GM12801 (cell line): ENCODE measurements around the gene TMPRSS4.

Experiments
- TF ChIP-seq, protein P1 (sequence below): IDR thresholded peaks from one replicate; pipeline ENCODE4 v1.5.1; 2011; ENCODE audit warnings: control low read depth; ENCODE audit not compliant: insufficient read length; ENCODE audit errors: extremely low read depth

The TMPRSS4 gene

DNA sequence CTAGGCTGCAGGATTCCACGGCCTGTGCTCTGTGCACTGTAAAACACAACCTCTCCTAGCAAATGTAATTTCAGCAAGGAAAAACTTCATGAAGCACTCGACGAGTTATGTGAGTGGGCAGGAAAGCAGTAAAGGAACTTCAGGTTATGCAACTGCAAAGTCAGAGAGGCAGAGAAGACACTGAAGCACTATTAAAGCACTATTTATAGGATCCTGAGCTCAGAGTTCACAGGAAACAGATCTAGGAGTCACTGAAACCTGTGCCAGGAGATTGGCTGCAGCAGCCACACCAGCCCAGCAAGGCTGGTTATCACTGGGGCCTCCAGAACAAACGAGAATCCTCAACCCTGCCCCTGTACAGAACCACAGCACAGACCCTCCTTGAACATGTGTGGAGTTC lies 7.4 kb downstream of the TMPRSS4 start:
- TF ChIP-seq, protein P1, sequence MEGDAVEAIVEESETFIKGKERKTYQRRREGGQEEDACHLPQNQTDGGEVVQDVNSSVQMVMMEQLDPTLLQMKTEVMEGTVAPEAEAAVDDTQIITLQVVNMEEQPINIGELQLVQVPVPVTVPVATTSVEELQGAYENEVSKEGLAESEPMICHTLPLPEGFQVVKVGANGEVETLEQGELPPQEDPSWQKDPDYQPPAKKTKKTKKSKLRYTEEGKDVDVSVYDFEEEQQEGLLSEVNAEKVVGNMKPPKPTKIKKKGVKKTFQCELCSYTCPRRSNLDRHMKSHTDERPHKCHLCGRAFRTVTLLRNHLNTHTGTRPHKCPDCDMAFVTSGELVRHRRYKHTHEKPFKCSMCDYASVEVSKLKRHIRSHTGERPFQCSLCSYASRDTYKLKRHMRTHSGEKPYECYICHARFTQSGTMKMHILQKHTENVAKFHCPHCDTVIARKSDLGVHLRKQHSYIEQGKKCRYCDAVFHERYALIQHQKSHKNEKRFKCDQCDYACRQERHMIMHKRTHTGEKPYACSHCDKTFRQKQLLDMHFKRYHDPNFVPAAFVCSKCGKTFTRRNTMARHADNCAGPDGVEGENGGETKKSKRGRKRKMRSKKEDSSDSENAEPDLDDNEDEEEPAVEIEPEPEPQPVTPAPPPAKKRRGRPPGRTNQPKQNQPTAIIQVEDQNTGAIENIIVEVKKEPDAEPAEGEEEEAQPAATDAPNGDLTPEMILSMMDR, result no peak

DNA sequence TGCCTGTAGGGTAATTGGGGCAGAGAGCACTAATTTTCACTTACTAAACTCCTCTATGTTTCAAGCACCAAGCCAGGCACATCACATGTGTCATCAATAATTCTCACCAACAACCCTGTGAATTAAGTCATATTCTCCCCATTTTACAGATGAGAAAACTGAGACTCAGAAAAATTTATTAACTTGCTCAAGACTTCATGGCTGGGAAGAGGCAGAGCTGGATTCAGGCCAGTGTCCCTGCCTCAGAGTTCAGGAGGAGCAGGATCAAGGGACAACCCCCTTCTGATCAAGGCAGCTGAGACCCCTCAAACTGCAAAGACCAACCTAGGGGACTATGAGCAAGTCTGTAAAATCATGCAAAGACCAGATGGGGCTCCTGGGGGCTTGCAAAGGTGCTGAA lies 7.8 kb downstream of the TMPRSS4 start:
- TF ChIP-seq, protein P1, result no peak

DNA sequence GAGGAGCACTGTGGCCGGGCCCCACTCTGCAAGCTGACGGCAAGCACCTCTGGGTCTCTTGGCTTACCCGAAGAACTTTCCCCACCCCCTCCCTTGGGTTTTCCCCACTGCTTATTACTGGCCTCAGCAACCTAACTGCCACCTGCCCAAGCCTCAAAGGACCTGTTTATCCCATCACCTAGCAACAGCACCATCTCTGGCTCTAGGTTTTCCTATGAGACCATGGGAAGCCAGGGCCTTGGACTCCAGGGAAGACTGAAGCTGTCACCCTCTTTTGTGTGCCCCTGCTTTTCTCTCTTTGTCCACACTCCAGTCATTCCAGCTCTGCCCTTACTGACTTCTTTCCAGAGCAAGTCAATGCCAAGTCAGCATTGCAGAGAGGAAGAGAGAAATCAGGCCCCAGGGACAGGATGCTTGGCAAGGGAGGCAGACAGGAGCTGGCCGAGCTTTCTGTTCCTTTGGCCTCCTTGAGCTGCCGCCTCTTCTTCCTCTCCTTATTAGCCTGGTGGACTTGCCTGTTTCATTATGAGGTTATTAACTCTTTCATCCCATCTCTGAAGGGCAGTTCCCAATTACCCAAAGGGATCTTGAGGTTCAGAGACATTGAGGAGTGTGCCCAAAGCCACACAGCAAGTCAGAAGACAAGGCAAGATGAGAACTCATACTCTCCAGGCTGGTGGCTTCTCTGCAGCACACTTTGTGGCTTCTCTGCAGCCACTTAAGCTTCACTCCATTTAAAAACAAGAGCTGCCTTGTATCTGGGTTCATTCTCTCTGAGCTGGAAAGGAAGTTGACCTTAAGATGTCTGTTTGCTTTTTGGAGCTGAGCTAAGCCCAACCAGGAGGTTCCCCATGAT lies 10.3 kb downstream of the TMPRSS4 start, which contains the start of gene SMIM35:
TSS of gene SMIM35 (minus strand) at position 51 of the 856 bp plus-strand sequence. CDS start 206 bp downstream, outside the sequence.
- TF ChIP-seq, protein P1, result no peak

DNA sequence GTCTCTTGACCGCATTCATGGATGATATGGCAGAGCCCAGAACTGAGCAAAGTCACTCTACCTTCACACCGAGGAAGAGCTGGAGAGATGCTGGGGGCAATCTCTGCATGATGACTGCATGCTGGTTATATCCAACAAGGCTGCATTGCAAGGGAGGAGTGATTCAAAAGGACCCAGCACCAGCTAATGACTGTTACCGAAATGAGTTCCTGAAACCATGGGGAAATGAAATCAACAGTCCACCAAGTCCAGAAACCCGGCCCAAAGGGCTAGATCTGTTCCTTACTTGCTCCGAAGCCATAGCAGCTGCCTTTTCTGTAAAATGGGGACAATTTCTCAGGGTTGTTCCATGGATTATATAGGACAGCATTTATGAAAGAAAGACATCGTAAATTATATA lies 11.1 kb downstream of the TMPRSS4 start:
- TF ChIP-seq, protein P1, result no peak

DNA sequence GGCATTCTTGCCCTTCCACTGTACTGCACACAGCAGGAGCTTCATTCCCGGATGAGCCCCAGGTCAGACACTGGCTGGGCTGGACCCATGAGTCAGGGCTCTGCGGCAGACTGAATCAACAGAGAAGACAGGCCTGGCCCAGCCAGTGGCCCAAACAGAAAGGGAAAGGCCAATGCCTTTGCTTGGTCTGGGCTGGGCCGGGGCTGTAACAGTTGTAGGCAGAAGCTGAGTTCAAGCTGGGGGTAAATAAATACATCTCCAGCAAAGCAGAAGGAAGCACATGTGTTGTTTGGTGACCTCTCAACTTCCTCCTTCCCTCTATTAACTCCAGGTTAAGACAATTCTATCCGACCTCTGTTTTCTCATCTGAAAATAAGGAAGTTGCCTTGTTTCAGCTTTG lies 11.7 kb downstream of the TMPRSS4 start:
- TF ChIP-seq, protein P1, result no peak

DNA sequence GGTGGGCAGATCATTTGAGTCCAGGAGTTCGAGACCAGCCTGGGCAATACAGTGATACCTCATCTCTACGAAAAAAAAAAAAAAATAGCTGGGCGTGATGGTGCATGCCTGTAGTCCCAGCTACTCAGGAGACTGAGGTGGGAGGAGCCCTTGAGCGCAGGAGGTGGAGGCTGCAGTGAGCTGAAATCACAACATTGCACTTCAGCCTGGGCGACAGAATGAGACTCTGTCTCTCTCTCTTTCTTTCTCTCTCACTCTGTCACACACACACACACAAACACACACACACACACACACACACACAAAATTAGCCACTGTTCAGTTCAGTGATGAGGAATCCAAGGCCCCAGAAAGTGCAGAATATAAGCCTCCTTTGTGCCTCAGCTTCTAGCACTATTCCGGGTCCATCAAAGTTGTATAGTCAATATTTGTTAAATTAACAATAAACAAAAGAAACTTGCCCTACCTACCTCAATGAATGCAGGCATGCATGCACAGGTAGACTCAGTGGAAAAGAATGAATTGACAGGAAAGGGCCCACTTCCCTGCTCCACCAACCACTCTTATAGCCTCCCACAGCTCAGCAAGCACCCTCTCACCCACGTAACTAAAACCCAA lies 13.8 kb downstream of the TMPRSS4 start:
- TF ChIP-seq, protein P1, result no peak

DNA sequence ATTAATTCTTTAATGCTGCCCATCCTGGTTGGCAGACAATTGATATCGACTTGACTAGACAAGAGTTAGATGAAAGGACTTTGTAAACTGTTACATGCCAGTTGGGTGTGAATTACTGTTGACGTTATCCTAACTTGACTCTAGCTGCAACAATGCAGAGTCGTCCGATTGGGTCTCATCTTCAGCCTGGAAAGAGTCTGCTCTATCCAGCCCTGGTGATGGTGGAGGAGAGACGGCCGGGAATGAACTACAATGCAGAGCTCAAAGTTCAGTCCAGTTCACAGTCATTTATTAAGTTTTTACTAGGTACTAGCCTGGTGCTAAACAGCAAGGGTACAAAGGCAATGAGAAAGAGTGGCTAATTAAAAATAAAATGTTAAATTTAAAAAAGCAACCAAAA lies 14.8 kb downstream of the TMPRSS4 start:
- TF ChIP-seq, protein P1, result no peak
